Nasal cavity respiratory epithelium epithelial cell of viscerocranial mucosa (primary cell): ENCODE measurements around the gene PYDC1. TPM values are rescaled to one million over a fixed set of nuclear protein-coding genes. Genes with fewer than 3 reads are reported as not detected.

Experiments used
- total RNA-seq: library from RNA; depleted of rRNA; stranded (reverse); fragments of >200 nt; gene quantifications from 2 replicates; pipeline ENCODE4 v1.2.3, GENCODE V29; 2014

The PYDC1 gene
- not detected in 2 replicates for total RNA-seq

DNA sequence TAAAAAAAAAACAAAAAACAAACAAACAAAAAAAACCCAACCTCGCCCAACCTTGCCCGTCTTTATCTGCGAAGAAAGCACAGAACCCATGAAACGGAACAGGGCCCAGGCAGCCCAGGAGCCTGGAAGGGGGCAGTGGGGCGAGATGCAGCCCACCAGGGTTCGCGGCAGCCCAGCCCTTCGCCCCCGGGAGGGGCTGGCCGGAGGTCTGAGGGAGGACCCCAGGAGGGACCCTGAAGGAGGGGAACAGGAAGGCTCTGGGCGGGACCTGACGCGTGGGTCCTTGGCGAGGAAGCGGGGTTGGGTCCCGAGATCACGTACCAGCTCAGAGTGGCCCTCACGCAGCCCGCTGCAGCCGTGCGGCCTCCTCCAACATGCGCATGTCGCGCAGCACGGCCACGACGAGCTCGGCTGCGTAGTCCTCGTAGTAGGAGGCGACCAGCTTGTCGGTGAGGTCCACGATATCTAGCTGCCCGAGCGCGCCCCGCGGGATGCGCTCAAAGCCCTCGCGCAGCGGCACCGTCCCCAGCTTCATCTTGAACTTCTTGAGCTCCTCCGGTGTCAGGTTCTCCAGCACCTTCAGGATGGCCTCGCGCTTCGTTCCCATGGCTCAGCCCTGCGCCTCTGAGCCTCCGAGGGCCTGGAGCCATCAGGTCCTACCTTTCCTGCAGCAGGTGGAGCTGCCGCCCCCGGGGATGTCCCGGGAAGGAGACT, at the start of gene PYDC1:
PYDC1 (minus strand) TSS at position 714 of the 714 bp plus-strand sequence; CDS start at position 607, 107 bp downstream.

DNA sequence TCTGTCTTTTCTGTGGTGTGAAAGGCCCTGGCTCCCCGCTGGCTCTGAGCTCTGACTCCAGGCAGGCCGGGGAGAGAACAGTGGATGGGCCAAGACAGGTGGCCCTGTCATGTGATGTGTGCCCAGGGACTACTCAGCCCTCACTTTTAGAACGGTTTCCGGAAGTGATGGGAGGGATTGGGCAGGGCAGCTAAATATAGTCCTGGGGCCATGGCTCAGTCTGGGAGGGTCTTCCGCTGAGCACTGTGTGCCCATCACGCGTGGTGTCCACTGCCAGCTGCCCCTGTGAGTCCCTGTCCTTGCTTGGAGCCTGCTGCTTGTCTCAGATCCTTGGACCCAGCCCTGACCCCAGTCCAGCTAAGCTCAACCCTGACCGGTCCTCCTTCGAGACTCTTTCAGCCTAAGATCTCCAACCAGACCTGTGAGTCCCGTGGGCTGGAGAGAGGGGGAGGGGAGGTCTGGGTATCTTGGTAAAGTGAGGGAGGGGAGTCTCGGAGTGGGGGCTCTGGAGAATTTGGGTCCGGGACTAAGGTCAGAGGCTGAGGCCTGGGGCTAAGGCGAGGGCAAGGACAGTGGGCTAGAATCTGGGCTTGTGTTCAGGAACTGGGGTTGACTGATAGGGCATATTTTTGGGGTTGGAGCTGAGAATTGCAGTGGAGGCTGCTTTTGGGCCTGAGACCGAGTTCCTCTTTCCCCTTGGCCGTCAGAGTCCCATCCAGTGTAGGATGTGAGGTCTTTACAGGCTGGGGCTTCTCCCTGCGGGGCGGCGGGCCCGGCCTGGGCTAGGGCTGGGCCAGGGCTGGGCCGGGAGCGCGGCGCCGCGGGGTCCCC, 2.8 kb downstream of the PYDC1 start, which contains the start of gene TRIM72:
TRIM72 (plus strand) TSS at position 243 of the 831 bp plus-strand sequence. CDS start 620 bp downstream, outside the sequence.

DNA sequence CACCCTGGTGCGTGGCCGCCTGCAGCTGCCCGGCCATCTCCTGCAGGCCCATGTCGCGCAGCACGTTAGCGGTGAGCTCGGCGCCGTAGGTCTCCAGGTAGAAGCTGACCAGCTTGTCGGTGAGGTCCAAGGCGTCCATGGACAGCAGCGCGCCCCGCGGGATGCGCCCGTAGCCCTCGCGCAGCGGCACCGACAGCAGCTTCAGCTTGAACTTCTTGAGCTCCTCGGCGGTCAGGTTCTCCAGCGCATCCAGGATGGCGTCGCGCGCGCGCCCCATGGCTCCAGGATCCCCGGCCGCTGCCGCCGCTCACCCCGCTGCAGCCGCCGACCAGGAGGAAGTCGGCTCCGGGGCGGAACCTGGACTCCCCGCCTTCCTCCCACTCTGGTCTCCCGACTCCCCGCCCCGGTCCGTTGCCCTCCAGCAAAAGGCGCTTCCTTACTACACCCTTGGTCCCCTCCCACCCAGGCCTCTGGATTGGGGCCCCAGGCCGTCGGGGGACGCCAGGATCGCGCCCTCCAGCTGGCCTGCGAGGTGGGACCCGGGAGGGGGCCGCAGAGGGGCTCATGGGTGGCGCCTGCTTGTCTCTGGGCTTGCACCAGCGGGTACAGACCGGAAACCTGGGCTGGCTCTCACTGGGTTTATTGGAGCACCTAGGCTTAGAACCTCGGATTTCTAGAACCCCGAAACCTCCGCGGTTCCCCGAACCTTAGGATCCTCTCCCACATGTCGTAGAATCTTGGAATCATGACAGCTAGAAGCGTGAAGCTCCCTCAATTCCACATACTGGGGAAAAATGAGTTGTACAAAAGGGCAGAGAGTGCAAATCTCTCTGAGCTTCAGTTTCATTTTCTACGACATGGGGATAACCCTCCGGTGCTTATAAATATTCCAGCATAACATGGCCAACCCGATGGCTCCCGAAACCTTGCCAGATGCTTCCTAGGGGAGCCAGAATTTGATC, 14.2 kb downstream of the PYDC1 start, which contains the start of gene PYCARD:
PYCARD (minus strand) TSS at position 347 of the 962 bp plus-strand sequence; CDS start at position 277, 70 bp downstream.

DNA sequence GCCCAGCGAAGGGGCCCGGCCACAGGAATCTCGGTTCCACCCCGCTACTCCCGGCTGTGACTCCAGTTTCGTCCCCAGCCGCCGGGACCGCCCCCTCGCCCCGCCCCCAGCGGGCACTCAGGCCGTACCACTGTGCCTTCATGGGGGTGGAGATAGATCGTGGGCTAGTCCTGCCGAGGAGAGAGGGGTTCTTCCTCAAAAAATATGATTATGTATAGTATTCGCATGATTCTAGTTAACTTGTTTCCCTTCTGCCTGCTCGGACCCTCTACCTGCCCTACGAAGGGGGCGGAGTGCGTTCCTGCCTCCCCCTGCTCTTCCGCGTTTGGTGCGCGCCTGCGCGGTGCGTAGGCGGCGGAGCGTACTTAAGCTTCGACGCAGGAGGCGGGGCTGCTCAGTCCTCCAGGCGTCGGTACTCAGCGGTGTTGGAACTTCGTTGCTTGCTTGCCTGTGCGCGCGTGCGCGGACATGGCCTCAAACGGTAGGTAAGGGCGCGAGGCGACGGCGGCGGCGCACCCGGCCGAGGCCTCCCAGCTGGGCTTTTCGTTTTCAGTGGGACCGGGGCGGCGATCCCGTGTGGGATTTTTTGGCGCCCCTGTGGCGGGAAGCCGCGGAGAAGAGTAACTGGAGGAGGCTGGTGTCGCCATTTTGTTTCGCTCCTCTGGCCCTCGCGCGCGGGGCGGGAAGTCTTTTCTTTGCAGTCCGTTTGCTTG, 37.0 kb downstream of the PYDC1 start, which contains the start of gene FUS:
FUS (plus strand) TSS at position 393 of the 713 bp plus-strand sequence; CDS start at position 469, 76 bp downstream.

Other genes with a start within 250 kb of the PYDC1 start
- gene HSD3B7, start 231.9 kb downstream of the PYDC1 start, total RNA-seq = 4.1 and 4.7 TPM in 2 replicates
- gene STX1B, start 206.5 kb downstream of the PYDC1 start, total RNA-seq = under 0.01 and 0.07 TPM in 2 replicates
- 12.0 and 24.3 TPM in 2 replicates for gene STX4, start 183.6 kb downstream of the PYDC1 start, total RNA-seq
- 7.2 and 7.5 TPM in 2 replicates for gene ZNF668, start 142.9 kb downstream of the PYDC1 start, total RNA-seq
- gene ZNF646, start 142.7 kb downstream of the PYDC1 start, total RNA-seq = 11.3 and 19.6 TPM in 2 replicates
- 0.34 and 1.6 TPM in 2 replicates for gene PRSS53, start 128.2 kb downstream of the PYDC1 start, total RNA-seq
- gene VKORC1, start 122.3 kb downstream of the PYDC1 start, total RNA-seq = 27.0 and 29.0 TPM in 2 replicates
- gene BCKDK, start 108.7 kb downstream of the PYDC1 start, total RNA-seq = 7.2 and 18.7 TPM in 2 replicates
- 36.2 and 45.3 TPM in 2 replicates for gene KAT8, start 99.5 kb downstream of the PYDC1 start, total RNA-seq
- gene PRSS8, start 81.4 kb downstream of the PYDC1 start, total RNA-seq = 31.1 and 54.2 TPM in 2 replicates
- 0.34 and 0.85 TPM in 2 replicates for gene PRSS36, start 67.1 kb downstream of the PYDC1 start, total RNA-seq
- 17.8 and 42.6 TPM in 2 replicates for gene FUS, start 37.0 kb downstream of the PYDC1 start, total RNA-seq
- 56.4 and 92.7 TPM in 2 replicates for gene PYCARD, start 14.4 kb downstream of the PYDC1 start, total RNA-seq
- gene TRIM72, start 3.0 kb downstream of the PYDC1 start, total RNA-seq = under 0.01 TPM in 1 of 2 replicates, not detected in the other
- 0.57 TPM in 1 of 2 replicates, not detected in the other for gene ITGAM, start 42.8 kb upstream of the PYDC1 start, total RNA-seq
- under 0.01 TPM in 1 of 2 replicates, not detected in the other for gene ITGAX, start 138.0 kb upstream of the PYDC1 start, total RNA-seq
- not detected in 2 replicates for gene ITGAD, start 176.2 kb upstream of the PYDC1 start, total RNA-seq
- gene COX6A2, start 211.2 kb upstream of the PYDC1 start, total RNA-seq = not detected in 2 replicates
- under 0.01 and 0.43 TPM in 2 replicates for gene ZNF843, start 225.7 kb upstream of the PYDC1 start, total RNA-seq
- gene ARMC5, start 242.4 kb upstream of the PYDC1 start, total RNA-seq = 7.2 and 14.9 TPM in 2 replicates